Non-pigmented ciliary epithelial cell (primary cell): ENCODE results near the gene ANKMY1.
A peak's percentile ranks its signal among the peaks of the same experiment; 100 is the strongest.
"Not testable (repeated sequence)": the region's sequence is repeated elsewhere in the genome, so short reads cannot be mapped to it uniquely, and the experiment has no call there.

ENCODE experiments used
- DNase-seq: peaks from one replicate; pipeline ENCODE4 v3.0.0-alpha.2; 2010; ENCODE audit warnings: low read depth

ANKMY1 gene

DNA sequence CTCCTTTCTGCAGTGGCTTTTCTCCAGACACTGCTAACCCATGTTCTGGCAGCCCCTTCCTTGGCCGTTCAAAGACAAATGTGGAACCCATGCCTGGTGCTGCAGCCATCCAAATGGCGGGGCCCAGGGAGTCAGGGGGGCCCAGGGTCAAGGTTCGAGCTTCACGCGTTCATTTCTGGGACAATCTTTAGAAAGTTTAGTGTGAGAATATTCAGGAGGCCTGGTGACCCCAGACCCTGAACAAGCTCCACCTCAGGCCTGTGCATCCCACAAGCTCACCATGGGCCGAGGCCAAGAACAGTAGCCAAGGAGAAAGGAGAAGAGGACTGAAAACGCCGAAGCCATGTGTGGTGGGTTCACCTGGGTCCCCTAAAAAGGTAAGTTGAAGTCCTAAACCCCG is 54.4 kb downstream of the ANKMY1 start:
- DNase-seq: no peak

DNA sequence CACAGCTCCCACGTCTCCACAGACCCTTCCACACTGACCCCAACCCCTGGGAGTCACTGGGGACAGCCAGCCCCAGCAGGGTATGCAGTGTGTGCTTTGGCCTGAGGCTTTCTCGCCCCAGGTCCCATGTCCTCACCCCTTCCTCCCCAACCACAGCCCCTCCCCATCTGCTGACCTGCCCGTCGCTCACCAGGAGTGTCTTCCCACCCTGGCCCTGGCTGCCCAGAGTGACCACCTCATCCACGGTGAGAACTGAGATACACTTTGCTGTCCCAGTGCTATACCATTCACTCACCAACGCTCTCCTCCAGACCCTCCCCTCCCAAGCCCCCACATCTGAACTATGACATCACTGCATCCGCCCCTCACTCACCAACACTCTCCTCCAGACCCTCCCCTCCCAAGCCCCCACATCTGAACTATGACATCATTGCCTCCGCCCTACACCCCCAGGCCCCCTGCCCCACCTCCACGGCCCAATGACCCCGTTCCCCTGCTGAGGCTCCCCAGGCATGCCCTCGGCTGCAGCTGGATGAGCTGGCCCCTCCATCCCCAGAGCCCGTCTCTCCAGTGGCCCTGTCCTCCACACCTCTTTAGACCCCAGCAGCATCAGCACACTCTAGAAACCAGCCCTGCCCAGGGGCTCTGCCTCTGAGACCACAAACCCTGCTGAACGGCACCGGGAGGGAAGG is 55.2 kb downstream of the ANKMY1 start:
- DNase-seq: no peak

DNA sequence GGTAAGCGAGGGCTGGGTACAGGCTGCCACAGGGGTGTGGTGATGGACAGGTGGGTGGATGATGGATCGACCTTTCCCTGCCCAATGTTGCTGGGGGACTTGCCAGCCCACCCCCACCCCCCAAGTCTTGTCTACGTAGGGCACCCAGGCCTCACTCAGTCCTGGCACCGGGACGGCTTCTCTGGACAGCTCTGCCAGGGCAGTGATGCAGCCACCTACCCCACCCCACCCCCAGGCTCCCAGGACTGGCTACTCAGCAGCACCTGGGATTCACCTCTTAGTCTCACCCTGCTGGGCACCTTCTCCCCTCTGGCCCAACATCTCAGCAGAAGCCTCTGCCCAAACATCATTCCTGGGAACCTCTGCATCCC is 55.7 kb downstream of the ANKMY1 start:
- no peak for DNase-seq

DNA sequence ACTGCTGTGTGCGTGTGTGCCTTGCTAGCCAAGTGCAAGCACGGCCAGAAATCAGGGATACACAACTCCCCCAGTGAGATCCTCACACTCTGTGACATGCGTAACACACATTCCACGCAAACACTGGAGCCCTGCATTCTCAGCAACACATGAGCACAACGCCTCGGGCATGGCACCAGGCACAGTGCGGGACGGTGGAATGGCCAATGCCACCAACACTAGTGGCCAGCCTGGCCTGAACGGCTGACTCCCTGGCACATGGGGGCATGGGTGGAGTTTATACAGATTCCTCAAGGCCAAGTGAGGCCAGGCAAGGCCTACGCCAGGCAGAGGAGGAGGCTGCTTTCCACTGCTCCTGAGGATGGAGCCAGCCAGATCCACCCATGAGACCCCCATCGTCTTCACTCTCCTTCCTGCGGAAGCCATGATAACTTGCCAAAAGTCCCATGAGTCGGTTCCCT is 56.2 kb downstream of the ANKMY1 start:
- DNase-seq: no peak

DNA sequence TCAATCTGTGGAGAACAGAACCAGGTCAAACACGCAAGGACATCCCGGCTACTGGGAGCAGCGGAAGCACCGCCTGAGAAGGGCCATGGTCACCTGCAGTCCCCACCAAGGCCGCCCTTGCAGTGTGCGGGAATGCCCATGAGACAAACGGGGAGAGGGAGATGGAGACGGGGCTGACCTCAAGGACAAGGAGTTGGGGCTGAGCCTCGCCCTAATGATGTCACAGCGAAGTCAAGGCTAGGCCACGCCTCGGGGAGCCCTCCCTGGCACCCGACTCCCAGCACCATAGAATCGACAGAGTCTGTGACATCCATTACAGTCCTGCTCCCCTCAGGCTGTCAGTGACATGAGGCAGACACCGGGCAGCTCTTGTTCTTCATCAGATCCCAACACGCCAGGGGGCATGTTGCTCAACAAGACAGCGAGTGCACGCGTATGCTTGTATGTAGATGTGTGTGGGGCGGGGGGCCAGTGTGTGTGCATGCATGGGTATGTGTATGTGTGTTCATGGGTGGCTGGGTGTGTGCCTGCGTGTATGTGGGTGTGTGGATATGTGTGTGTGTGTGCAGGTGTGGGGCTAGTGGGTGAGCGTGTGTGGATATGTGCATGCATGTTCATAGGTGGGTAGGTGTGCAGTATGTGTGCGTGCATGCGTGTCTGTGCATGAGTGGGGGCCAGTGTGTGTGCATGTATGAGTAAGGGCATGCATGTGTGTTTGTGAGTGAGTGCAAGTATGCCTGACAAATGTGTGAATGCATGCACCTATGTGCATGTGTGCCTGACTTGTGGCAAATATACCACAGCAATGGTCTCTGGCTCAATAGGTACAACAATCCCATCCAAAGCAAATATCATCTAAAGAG is 57.0 kb downstream of the ANKMY1 start:
- DNase-seq: no peak

DNA sequence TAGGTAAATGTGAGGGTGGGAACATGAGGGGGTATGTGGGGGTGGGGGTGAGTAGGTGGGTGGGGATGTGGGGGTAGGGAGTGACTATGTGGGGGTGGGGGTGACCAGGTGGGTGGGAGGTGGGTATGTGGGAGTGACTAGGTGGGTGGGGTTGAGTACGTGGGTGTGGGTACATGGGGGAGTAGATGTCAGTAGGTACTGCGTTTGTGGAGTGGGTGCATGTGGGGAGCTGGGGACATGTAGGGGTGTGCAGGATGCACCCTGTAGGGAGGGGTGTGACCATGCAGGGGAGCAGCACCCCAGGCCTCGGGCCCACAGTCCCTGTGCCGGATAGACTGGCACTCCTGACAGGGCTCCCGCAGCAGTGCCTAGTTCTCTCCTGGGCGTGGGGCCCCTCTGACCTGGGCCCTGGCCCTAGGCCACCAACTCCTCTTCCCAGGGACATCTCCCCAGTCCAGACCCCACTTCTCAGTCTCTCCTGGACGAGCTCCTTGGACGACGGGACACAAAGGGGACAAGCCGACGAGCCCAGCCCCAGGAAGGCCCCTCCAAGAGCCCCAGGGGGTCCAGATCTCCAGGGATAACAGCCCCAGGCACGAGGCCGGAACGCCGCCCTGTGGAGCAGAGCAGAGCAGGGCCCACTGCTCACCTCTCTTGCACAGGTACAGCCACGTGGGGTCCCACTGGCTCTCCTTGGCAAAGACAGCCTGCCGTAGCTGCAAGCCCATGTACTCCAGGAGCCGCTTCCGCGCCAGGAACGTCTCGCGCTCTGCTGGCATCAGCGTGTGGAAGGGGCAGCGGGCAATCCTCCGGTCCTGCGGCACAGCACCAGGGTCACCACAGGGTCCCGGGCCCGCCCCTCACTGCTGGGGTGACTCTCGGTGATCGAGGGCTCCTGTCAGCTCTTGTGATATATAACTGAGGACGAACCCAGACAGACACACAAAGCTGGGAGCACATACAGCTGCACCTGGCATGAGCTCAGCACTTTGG is 58.2 kb downstream of the ANKMY1 start:
- no peak for DNase-seq

DNA sequence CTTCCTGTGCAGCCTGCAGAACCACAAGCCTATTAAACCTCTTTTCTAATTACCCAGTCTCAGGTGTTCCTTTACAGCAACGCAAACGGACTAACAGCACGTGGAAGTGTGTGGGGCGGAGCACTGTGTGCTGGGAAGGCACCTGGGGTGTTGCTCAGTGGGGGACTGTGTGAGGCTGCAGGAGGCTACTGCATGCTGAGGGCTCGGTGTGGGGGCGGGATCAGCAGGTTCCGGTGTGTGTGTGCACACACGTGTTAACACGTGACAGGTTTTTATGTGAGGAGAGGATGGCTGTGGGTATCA is 58.9 kb downstream of the ANKMY1 start:
- no peak for DNase-seq

DNA sequence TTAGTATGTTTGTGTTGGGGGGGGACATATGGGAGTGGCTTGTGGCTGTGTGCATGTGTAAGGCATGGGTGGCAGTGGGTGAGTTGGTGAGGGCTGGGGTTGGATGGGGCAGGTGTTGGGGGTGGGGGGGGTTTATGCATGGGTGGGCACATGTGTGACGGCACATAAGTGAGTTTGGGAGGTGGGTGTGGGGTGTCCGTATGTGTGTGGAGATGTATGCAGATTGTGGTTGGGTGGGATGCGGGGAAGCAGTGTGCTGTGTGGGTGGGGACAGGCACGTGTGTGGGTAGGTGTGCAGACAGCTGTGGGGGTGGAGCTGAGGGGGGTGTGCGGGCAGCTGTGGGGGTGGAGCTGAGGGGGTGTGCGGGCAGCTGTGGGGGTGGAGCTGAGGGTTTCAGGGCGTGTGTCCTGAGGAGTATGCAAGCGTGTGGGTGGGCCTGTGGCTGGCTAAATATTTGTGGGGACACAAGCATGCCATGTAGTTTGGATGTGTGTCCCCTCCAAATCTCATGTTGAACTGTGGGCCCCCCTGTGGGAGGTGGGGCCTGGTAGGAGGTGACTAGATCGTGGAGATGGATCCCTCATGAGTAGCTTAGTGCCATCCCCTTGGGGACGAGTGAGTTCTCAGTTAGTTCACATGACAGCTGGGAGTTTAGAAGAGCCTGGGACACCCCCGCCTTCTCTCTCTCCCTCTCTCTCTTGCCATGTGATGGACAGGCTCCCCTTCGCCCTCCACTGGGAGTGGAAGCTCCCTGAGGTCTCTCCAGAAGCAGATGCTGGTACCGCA is 59.4 kb downstream of the ANKMY1 start:
- DNase-seq: no peak

DNA sequence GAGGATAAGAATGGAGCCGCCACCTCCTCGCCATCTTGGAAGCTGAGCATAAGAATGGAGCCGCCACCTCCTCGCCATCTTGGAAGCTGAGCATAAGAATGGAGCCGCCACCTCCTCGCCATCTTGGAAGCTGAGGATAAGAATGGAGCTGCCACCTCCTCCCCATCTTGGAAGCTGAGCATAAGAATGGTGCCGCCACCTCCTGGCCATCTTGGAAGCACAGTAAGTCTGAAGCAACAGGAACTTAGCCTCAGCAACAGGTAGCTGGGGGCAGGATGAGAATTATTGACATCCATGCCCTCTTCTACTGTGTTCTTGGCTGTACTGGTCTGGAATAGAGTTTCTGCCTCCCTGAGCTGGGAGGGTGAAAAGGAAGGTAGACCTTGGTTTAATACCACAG is 60.7 kb downstream of the ANKMY1 start:
- DNase-seq: peak; percentile 15

DNA sequence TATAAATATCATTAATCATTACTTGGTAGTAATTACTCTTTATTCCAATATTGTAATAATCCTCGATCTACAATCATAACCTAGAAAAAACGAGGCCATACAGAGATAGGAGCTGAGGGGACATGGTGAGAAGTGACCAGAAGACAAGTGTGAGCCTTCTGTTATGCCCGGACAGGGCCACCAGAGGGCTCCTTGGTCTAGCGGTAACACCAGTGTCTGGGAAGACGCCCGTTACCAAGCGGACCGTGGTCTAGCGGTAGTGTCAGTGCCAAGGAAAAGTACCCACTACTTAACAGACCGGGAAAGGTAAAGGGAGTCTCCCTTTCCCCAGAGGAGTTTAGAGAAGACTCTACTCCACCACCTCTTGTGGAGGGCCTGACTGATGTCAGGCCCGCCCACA is 62.8 kb downstream of the ANKMY1 start:
- DNase-seq: not testable (repeated sequence)

DNA sequence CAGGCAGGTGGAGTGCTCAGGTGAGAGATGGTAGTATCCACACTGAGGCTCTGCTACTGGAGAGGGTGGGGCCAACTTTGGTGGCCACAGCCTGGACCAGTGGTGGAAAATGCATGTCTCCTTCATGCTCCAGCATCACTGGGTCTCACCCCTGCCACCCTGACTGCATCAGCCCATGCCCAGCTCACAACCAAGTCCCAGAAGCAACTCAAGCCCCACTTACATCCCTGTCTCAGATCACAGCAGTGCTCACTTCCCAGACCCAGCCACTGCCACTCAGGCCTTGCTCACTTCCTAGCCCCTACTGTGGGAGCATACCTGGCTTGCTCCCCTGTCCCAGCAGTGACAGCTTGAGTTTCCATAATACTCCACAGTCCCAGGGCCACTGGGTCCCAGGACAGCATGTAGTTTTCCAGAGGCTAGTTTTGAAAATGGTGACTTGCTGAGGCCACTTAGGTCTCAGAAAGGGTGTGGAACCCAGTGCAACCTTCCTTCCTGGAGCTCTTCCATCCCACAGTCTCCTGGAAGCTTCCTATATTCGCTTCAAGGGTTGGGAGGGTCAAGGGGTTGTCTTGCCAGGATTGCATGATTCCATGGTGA is 63.5 kb downstream of the ANKMY1 start:
- DNase-seq: no peak

DNA sequence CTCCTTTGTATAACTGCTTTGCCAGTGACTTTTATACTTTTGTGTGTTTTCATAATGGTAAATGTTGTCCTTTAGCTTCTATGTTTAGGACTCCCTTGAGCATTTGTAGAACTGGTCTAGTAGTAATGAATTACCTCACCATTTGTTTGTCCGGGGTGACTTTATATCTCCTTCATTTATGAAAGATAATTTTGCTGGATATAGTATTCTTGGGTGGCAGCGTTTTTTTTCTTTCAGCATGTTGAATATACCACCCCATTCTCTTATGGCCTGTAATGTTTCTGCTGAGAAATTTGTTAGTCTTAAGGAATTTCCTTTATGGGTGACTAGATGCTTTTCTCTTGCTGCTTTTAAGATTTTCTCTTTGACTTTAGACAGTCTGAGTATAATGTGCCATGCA is 66.3 kb downstream of the ANKMY1 start:
- DNase-seq: no peak

DNA sequence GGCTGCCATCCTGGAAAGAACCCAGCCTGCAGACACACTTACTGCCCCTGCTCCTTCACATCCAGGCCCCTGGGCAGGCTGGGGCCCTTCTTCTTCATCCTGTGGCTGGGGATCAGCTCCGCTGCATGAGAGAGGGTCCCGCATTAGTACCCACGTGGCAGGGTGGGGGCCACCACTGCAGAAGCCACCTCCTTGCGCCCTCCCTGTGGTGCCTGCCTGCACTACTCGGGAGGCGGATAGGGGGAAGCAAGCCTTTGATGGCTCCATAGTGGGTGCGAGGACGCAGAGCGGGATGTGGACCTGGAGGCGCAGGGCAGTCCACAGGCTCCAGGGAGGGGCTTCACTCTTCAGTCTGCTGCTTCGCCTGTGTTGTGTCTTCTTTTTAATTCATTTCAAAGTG is 75.6 kb downstream of the ANKMY1 start:
- no peak for DNase-seq

DNA sequence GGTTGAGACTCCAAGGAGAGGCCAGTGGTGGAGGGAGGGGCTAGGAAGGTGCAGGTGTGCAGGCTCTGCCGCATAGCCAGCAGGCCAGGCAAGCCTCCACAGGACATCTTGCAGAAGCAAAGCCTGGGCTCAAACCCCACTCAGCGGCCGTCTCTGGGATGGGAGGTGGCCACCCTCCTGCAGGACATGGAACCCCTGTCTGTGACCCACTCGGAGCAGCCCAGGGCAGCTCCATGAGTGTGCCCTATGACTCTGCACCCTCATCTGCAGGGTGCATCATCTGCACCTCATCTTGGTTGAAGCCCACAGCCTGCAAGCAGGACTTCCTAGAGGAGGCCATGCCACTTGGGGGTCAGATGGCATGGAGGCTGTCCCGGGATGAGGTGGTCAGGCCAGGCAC is 76.1 kb downstream of the ANKMY1 start:
- no peak for DNase-seq

DNA sequence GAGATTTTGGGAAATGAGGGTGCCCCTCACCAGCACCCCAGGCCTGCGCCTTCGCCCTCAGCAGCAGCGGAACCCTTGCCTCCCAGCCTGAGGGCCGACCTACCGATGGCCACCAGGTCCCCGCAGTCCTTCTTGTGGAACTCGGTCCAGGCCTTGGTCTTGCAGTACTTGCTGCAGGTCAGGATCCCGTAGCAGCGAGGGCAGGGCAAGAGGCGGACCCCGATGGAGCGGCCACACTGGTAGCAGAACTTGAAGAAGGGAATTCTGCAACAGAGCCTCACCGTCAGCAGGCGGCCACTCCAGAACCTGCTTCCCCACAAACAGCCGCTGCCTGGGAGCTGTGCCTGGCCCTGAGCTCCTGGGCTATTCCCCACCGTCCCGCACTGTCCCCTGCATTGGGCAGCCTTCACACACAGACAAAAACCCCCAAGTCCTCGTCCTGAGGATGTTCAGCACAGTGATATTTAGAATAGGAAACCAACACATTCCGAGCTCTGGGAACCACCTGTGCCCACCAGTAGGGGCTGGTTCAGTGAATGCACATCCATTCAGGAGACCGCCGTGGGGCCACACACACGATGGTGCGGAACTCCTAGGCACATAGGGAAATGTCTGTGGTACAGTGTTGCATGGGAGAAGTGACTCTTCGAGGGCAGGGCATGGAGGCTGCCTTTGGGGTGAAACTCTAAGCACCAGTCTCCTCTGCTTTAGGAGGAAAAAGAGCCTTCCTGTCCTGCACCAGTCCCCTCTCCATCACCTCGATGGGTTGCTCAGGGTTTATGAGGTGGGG is 76.8 kb downstream of the ANKMY1 start:
- DNase-seq: no peak

DNA sequence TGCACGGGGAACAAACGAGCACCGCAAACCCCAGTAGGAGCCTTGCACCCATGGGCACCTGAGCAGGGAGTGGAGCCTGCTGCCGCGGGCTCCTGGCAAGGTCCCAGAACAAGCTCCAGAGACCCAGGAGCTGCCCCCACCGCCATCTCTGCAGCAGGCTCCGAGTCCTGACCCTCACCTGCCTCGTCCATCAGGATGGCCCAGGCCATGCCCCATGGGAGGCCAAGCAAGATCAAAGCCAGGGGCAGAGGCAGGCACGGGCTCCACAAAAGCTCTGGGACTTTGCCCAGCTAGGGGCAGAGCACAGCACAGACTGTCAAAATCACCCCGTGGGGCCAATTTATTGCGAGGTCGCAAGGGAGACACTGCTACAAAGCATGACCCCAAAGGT is 78.7 kb downstream of the ANKMY1 start:
- no peak for DNase-seq

DNA sequence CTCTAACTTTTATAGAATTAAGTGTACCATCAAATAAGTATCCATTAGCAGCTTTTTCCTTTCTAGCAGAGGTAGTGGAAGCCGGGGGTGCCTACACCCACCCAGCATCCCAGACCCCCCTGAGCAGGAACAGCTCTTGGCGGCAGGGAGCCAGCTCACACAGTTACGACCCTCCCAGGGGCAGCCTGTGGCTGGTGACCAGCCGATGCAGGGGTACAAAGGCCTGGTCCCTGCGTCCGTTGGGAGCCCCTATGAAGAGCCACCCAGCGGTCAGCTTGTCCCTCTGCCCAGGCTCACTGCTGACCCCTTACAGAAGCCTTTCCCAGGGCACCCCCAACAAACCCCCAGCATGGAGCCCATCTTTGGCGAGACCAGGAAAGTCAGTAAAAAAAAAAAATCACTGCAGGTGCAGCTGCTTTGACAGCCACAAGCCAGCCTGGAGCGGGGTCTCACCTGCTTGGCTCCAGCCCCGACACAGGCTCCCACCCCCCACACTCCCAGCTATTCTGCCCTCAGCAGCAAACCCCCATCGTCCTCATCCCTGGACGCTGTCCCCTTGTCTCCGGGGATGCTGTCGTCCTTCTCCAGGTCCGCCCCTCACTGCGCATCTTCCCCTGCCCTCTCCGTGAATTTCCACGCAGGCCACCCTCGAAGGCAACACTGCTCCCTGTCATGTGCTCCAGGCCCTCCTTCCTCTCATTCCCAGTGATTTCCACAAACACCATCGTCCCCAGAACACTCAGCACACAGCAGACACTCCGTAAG is 79.3 kb downstream of the ANKMY1 start:
- no peak for DNase-seq

DNA sequence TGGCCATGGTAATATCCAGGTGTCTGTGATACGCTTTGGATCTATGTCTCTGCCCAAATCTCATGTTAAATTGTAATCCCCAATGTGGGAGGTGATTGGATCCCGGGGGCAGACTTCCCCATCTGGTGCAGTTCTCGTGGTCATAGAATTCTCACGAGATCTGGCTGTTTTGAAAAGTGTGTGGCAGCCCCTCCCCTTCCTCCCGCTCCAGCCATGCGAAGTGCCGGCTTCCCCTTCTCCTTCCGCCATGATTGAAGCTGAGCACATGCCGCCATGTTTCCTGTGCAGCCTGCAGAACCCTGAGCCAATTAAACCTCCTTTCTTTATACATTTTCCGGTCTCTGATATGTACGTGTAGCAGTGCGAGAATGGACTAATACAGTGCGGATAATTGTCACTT is 79.9 kb downstream of the ANKMY1 start:
- no peak for DNase-seq

DNA sequence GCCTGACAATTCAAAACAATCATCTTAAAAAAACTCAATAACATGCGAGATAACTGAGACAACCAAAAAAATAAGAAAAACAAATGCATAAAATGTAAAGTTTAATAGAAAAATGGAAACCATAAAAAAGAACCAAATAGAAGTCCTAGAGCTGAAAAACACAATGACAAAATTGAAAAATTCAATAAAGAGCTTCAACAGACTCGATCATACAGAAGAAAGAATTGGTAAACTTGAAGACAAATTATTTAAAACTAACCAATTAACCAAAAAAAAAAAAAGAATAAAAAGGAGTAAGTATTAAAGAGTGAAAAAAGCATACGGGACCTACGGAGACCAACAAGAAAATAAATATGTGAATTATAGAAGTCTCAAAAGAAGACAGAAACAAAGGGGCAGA is 84.6 kb downstream of the ANKMY1 start:
- no peak for DNase-seq
